Kidney (tissue), 14 donors: Measurements from ENCODE around the gene PSMD11. TPM values are rescaled to one million over a fixed set of nuclear protein-coding genes. Genes with fewer than 3 reads are reported as not detected.
A peak's percentile ranks its signal among the peaks of the same experiment; 100 is the strongest.

Experiments used
- DNase-seq, 5 donors: peaks; one replicate each; pipeline ENCODE4 v3.0.0-alpha.2; 2013 to 2020
- FAIRE-seq: peaks from 2 replicates; lab custom pipeline; 2012; peaks lifted over from hg19 to GRCh38; lab: Jason Lieb, UNC
- H3K27ac ChIP-seq, 2 donors: one replicate each; pipeline ENCODE4 v1.7.0; 2013; ENCODE audit warnings: low read depth in 2 of 2, low read length in 2 of 2, inconsistent platforms in 1 of 2
- H3K27me3 ChIP-seq: one replicate; pipeline ENCODE4 v1.7.1; 2013; ENCODE audit warnings: low read length, inconsistent platforms; ENCODE audit not compliant: control insufficient read depth, insufficient read depth
- H3K36me3 ChIP-seq, 3 donors: one replicate each; pipeline versions ENCODE4 v1.7.0 to v1.7.1; 2013; ENCODE audit warnings: low read length in 3 of 3, control low read depth in 1 of 3, inconsistent platforms in 1 of 3; ENCODE audit not compliant: insufficient read depth in 3 of 3, control insufficient read depth in 2 of 3
- H3K4me1 ChIP-seq, 3 donors: one replicate each; pipeline versions ENCODE4 v1.7.0 to v1.7.1; 2013; ENCODE audit warnings: low read length in 3 of 3, inconsistent platforms in 1 of 3, low read depth in 1 of 3; ENCODE audit not compliant: control insufficient read depth in 2 of 3, insufficient read depth in 2 of 3
- H3K4me3 ChIP-seq, 3 donors: one replicate each; pipeline versions ENCODE4 v1.7.0 to v1.8.1; 2013; ENCODE audit warnings: low read length in 3 of 3, control low read depth in 1 of 3, inconsistent platforms in 1 of 3
- H3K9ac ChIP-seq, 3 donors: one replicate each; pipeline versions ENCODE4 v1.7.0 to v1.7.1; 2013; ENCODE audit warnings: low read length in 3 of 3, control low read depth in 1 of 3, inconsistent platforms in 1 of 3
- H3K9me3 ChIP-seq, 3 donors: one replicate each; pipeline versions ENCODE4 v1.7.0 to v1.7.1; 2013; ENCODE audit warnings: low read length in 3 of 3, control low read depth in 1 of 3, inconsistent platforms in 1 of 3; ENCODE audit not compliant: control insufficient read depth in 2 of 3, insufficient read depth in 1 of 3
- intact Hi-C: fragments of 100-400 bp; cut with DNase I; formaldehyde crosslinking; loops from one replicate; pipeline ENCODE4 v1.11.1; 2022
- polyA plus RNA-seq: library from polyadenylated mRNA; stranded (reverse); fragments of 350-450 nt; fragmentation: Illumina TruSeq; extraction: RNeasy Lipid Tissue Mini Kit (QIAGEN cat#74804); gene quantifications from one replicate; pipeline ENCODE4 v1.2.3, GENCODE V29; 2014; ENCODE audit warnings: low read depth, low replicate concordance; ENCODE audit not compliant: insufficient read depth
- total RNA-seq: library from RNA; stranded (reverse); fragmentation: NEBNext Ultra II Directional; extraction: Animal tissue kit (Norgen Biotek cat#: 25700); gene quantifications from one replicate; pipeline ENCODE4 v1.2.1, GENCODE V29; 2021
- TF ChIP-seq, protein P1 (sequence below): IDR thresholded peaks from 3 replicates; pipeline ENCODE4 v1.5.1; 2012; ENCODE audit warnings: mild to moderate bottlenecking, moderate library complexity, borderline replicate concordance; ENCODE audit not compliant: insufficient read depth; ENCODE audit errors: extremely low read depth
- donor health status: control.
- donor health status: control.
- donor health status: control.
- donor health status: control.
- donor health status: control.
- donor health status: DM: yes; HTN: yes; CAD: no.
- donor health status: Normal renal cell carcinoma (clear cell type).

PSMD11 gene
- total and polyA plus RNA-seq, 2 donors from 2014 or later, result 65.1 to 67.5 TPM

DNA sequence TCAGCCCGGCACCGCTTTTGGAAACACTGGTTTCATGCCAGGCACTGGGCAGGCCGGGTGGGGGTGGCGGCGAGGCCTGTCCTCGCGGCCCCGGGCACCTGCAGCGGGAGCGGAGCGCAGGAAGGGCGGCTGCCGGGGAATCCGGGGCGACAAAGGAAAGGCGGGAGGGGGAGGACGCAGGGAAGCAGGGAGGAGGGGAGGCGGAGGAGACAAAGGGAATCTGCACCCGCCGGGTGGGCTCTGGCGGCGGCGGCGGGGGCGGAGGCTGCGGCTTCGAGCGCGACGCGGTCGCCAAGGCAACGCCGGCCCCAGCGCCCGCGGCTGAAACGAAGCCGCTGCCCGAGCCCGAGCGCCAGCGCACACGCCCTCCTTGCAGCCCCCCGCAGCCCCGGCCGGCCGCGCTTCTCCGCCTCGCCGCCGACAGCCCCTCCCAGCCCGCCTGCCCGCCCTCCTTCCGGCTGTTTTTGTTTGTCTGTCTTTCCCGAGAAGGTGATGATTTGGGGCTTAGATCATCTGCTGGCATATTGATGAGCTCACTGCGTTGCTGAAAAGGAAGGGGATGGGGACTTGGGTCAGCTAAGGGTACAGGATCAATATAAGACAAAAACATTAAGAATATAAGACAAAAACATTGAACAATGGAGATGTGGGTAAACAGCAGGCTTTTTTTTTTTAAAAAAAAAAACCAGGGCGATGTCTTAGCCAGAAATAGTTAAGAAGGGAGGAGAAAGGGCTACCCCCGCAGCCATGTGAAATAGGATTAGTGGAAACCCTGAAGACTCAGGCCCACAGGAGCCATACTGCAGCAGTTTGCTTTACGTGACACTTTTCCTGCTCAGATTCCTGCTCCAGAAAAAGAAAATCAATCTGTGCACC is 75.2 kb downstream of the PSMD11 start:
- DNase-seq (peak; percentile 80 to 92 (median 91)), FAIRE-seq (no peak)
- Histone ChIP-seq H3K9ac (no peak overlapping the region), H3K4me1 (peaks cover 0 to 18% (median 8%) of the 10 kb centered on the region in 3 donors), H3K36me3 (no peaks in the 10 kb centered on the region), H3K9me3 (no peaks in the 10 kb centered on the region), H3K27me3 (no peaks in the 10 kb centered on the region), H3K4me3 (peak overlapping the region; percentile 3 to 56 (median 48)), H3K27ac (no peak overlapping the region)
- intact Hi-C loops, result no loop called here
- TF ChIP-seq, protein P1, sequence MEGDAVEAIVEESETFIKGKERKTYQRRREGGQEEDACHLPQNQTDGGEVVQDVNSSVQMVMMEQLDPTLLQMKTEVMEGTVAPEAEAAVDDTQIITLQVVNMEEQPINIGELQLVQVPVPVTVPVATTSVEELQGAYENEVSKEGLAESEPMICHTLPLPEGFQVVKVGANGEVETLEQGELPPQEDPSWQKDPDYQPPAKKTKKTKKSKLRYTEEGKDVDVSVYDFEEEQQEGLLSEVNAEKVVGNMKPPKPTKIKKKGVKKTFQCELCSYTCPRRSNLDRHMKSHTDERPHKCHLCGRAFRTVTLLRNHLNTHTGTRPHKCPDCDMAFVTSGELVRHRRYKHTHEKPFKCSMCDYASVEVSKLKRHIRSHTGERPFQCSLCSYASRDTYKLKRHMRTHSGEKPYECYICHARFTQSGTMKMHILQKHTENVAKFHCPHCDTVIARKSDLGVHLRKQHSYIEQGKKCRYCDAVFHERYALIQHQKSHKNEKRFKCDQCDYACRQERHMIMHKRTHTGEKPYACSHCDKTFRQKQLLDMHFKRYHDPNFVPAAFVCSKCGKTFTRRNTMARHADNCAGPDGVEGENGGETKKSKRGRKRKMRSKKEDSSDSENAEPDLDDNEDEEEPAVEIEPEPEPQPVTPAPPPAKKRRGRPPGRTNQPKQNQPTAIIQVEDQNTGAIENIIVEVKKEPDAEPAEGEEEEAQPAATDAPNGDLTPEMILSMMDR, result no peak

DNA sequence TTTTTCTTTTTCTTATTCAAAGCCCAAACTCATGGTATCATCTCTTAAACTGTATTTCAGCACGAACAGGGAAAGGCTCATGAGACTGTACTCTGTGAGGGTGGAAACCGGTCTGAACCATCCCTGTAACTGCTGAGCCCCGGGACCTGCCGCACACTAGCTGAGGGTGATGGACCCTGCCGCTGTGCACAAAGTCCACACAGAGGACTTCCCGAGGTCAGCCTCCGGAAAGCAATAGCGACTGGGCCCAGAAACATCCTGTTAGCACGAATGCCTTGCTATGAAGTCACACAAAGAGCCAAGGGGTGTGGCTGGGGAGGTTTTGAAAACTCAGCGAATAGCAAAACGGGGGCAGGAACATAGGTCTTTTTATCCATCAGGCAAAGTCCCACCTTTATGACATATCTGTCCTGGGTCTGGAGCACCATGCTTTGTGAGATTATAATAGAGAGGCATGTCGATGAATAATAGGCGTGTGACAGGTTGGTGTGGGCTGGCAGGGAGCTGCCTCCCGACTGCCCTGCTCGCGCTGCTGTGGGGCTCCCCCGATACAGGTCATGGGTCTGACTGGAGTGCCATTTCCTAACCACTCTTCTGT is 75.9 kb downstream of the PSMD11 start:
- H3K9ac ChIP-seq, result no peak overlapping the region
- DNase-seq, result peak in 4 of 5 donors; percentile 63 to 86 (median 76)
- FAIRE-seq, result no peak
- H3K27ac ChIP-seq, result no peak overlapping the region
- H3K9me3 ChIP-seq, result no peaks in the 10 kb centered on the region
- H3K4me3 ChIP-seq, result peak overlapping the region in 2 of 3 donors; percentile 3 to 48
- H3K36me3 ChIP-seq, result no peaks in the 10 kb centered on the region
- H3K27me3 ChIP-seq, result no peaks in the 10 kb centered on the region
- TF ChIP-seq, protein P1, result no peak
- peaks cover 0 to 13% (median 8%) of the 10 kb centered on the region in 3 donors for H3K4me1 ChIP-seq
- intact Hi-C loops, result no loop called here

DNA sequence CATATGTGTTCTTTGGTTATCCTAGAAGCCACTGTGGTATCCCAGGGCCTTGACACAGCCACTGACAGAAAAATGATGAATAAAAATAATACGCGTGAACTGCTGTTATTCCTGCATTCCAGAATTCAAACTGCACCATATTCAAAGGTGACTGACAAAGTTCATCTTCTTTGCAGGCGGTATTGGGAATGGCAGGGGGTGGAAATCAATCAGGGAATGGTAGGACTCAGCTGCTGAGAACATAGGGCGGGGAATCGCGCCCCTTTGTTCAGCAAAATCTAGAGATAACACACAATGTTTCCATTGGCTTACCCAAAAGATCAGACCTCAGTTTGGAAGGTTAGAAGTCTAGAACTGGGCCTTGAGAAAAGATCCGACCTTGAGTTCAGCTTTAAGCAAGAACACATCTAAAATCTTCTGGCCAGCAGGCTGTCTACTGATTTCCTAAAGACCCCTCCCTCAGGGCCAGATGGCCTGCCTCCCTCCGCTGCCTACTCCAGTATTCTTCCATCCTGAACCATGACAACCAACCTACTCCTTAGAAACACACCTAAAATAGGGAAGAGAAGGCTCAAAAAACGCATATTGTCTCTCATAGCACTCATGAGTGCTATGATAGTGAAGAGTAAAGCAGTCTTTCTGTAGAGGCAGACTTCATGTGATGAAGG is 76.6 kb downstream of the PSMD11 start:
- intact Hi-C loops, result no loop called here
- FAIRE-seq (no peak), DNase-seq (peak in 1 of 5 donors; percentile 33)
- peaks cover 0 to 13% (median 1%) of the 10 kb centered on the region in 3 donors for H3K4me1 ChIP-seq
- no peak overlapping the region for H3K9ac ChIP-seq
- TF ChIP-seq, protein P1, result no peak
- no peaks in the 10 kb centered on the region for H3K9me3 ChIP-seq
- no peak overlapping the region for H3K4me3 ChIP-seq
- no peaks in the 10 kb centered on the region for H3K27me3 ChIP-seq
- H3K36me3 ChIP-seq, result no peaks in the 10 kb centered on the region
- H3K27ac ChIP-seq, result no peak overlapping the region
